RWPE1 (cell line): ENCODE data around the gene GCM1.

Source experiments
- CTCF ChIA-PET: fragments of 350-600 bp; sonication (Branson Sonifier 250); formaldehyde crosslinking; extraction: SDS; loops from one replicate; lab custom pipeline; 2021; lab: Yijun Ruan, JAX
- POLR2A ChIA-PET: fragments of 400-600 bp; formaldehyde crosslinking; extraction: SDS; loops from one replicate; lab custom pipeline; 2020; ENCODE audit warnings: antibody characterized with exemption; ENCODE audit not compliant: low non-redundant PET; lab: Yijun Ruan, JAX
- DNase-seq: peaks from one replicate; pipeline ENCODE4 v3.0.0; 2012; ENCODE audit warnings: low spot score
- H3K27ac ChIP-seq: fragments of 450-650 bp; 2 replicates; pipeline ENCODE4 v1.5.1; 2017
- TF ChIP-seq, protein P1 (sequence below): fragments of 450-650 bp; conservative IDR thresholded peaks from 2 replicates; pipeline ENCODE4 v1.5.1; 2017; ENCODE audit warnings: low read depth, mild to moderate bottlenecking

GCM1 gene

DNA sequence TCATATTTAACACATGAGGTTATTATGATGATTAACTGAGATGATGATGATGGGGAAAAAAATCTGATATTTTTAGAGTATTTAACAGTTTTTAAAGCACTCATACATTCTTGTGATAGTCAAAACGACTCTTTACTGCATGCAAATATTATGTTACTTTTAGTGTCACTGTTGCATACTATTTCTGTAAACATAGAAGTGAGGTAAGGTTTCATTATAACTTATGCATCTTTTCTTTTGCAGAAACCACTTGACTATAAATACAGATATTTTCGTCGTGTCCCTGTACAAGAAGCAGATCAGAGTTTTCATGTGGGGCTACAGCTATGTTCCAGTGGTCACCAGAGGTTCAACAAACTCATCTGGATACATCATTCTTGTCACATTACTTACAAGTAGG is 53.4 kb downstream of the GCM1 start:
- TF ChIP-seq, protein P1, sequence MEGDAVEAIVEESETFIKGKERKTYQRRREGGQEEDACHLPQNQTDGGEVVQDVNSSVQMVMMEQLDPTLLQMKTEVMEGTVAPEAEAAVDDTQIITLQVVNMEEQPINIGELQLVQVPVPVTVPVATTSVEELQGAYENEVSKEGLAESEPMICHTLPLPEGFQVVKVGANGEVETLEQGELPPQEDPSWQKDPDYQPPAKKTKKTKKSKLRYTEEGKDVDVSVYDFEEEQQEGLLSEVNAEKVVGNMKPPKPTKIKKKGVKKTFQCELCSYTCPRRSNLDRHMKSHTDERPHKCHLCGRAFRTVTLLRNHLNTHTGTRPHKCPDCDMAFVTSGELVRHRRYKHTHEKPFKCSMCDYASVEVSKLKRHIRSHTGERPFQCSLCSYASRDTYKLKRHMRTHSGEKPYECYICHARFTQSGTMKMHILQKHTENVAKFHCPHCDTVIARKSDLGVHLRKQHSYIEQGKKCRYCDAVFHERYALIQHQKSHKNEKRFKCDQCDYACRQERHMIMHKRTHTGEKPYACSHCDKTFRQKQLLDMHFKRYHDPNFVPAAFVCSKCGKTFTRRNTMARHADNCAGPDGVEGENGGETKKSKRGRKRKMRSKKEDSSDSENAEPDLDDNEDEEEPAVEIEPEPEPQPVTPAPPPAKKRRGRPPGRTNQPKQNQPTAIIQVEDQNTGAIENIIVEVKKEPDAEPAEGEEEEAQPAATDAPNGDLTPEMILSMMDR: no peak
- H3K27ac ChIP-seq: no peak overlapping the region
- DNase-seq: no peak
- ChIA-PET CTCF (no interaction called here), POLR2A (no interaction called here)

- DNase-seq: no peak
- no peak overlapping the region for H3K27ac ChIP-seq
- POLR2A ChIA-PET: no interaction called here
- TF ChIP-seq, protein P1: no peak
- CTCF ChIA-PET: interaction anchor here (0.6 kb wide), 2 partner anchors 370 to 397 kb away, joined by 3 to 4 read pairs; no protein-coding TSS in a partner anchor
These were observed 58.1 kb downstream of the GCM1 start for GRCh38 chr6:53090576-53090975.

GRCh38 chr6:53089948-53090347 is 58.7 kb downstream of the GCM1 start:
- POLR2A ChIA-PET: no interaction called here
- no peak overlapping the region for H3K27ac ChIP-seq
- CTCF ChIA-PET: no interaction called here
- TF ChIP-seq, protein P1: no peak
- DNase-seq: no peak

- TF ChIP-seq, protein P1: no peak
- H3K27ac ChIP-seq: no peak overlapping the region
- ChIA-PET POLR2A (no interaction called here), CTCF (no interaction called here)
- no peak for DNase-seq
These were observed 62.3 kb downstream of the GCM1 start for GRCh38 chr6:53086302-53086701.

DNA sequence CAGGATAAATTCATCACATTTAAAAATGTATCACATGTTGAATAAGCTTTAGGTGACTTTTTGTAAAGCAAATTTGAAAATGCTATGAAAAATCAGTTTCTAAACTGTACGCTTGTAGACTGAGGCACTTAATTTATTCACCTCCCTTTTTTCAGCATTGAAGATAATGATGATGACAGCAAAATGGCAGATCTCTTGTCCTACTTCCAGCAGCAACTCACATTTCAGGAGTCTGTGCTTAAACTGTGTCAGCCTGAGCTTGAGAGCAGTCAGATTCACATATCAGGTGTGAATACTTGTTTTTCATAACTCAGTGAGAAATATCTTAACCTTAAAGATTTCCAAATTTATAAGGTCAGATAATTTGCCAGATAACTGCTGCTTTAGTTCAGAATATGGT is 67.8 kb downstream of the GCM1 start:
- DNase-seq: no peak
- TF ChIP-seq, protein P1: no peak
- POLR2A ChIA-PET: no interaction called here
- CTCF ChIA-PET: interaction anchor here (0.6 to 1.1 kb wide), 2 partner anchors 13 to 752 kb away, joined by 4 to 6 read pairs; no protein-coding TSS in a partner anchor
- no peak overlapping the region for H3K27ac ChIP-seq
